Parathyroid adenoma (tissue), 2 donors: ENCODE data around the gene SKAP1.

Experiments
- H2AFZ ChIP-seq: fragments of 300-600 bp; sonication (generic); one replicate; pipeline ENCODE4 v1.7.0; 2017; ENCODE audit warnings: antibody characterized with exemption, mild to moderate bottlenecking
- H3K27ac ChIP-seq: fragments of 300-600 bp; sonication (generic); one replicate; pipeline ENCODE4 v1.7.0; 2017
- H3K27me3 ChIP-seq: fragments of 300-600 bp; sonication (generic); one replicate; pipeline ENCODE4 v1.7.0; 2017; ENCODE audit warnings: low read length; ENCODE audit not compliant: control insufficient read depth, insufficient read depth
- H3K36me3 ChIP-seq: fragments of 300-600 bp; sonication (generic); one replicate; pipeline ENCODE4 v1.7.0; 2017; ENCODE audit warnings: low read length; ENCODE audit not compliant: control insufficient read depth, insufficient read depth
- H3K4me1 ChIP-seq: fragments of 300-600 bp; sonication (generic); one replicate; pipeline ENCODE4 v1.7.0; 2017; ENCODE audit warnings: control low read depth
- H3K4me2 ChIP-seq: fragments of 300-600 bp; sonication (generic); one replicate; pipeline ENCODE4 v1.7.0; 2017; ENCODE audit warnings: low read length
- H3K4me3 ChIP-seq: fragments of 300-600 bp; sonication (generic); one replicate; pipeline ENCODE4 v1.7.0; 2017; ENCODE audit warnings: low read depth, low read length
- H3K79me2 ChIP-seq: fragments of 300-600 bp; sonication (generic); one replicate; pipeline ENCODE4 v1.7.0; 2017; ENCODE audit warnings: control low read depth
- H3K9ac ChIP-seq: fragments of 300-600 bp; sonication (generic); one replicate; pipeline ENCODE4 v1.7.0; 2017; ENCODE audit warnings: mild to moderate bottlenecking
- H3K9me3 ChIP-seq: fragments of 300-600 bp; sonication (generic); one replicate; pipeline ENCODE4 v1.7.0; 2017; ENCODE audit warnings: low read length; ENCODE audit not compliant: control insufficient read depth
- CTCF ChIP-seq: fragments of 300-600 bp; sonication (generic); IDR thresholded peaks from one replicate; pipeline ENCODE4 v1.7.0; 2017; ENCODE audit warnings: antibody characterized with exemption, mild to moderate bottlenecking
- donor health status: primary hyperparathyroidism.

Gene SKAP1

DNA sequence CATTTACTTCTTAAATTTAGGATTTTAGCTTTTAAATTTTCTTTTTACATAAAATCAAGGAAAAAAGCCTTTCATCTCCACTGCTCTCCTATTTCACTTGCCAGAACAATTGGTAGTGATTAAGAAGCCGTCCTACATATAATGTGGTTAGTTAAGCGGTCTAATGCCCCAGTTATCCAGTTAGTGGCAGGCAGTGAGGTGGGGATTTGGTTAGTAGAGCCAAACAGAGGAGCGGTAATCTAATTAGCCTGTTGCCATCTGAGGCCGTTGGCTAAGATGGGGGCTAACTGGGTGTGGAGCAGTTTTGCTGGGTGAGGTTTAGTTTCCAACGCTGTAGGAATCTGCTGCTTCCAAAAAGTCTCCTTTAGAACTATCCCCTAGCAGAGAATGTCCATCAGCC, 300.0 kb downstream of the SKAP1 start:
- no peak overlapping the region for H3K4me3 ChIP-seq
- no peak for TF ChIP-seq CTCF
- H3K9ac ChIP-seq, result no peak overlapping the region
- H2AFZ ChIP-seq, result no peak overlapping the region
- no peak overlapping the region for H3K27ac ChIP-seq
- H3K36me3 ChIP-seq, result no peaks in the 10 kb centered on the region
- no peaks in the 10 kb centered on the region for H3K27me3 ChIP-seq
- no peak overlapping the region for H3K4me2 ChIP-seq
- H3K79me2 ChIP-seq, result no peaks in the 10 kb centered on the region
- H3K9me3 ChIP-seq, result no peaks in the 10 kb centered on the region
- no peaks in the 10 kb centered on the region for H3K4me1 ChIP-seq

- no peak for TF ChIP-seq CTCF
- no peaks in the 10 kb centered on the region for H3K9me3 ChIP-seq
- no peak overlapping the region for H3K4me3 ChIP-seq
- no peak overlapping the region for H3K4me2 ChIP-seq
- H3K79me2 ChIP-seq, result no peaks in the 10 kb centered on the region
- no peak overlapping the region for H3K9ac ChIP-seq
- no peaks in the 10 kb centered on the region for H3K27me3 ChIP-seq
- H2AFZ ChIP-seq, result no peak overlapping the region
- no peak overlapping the region for H3K27ac ChIP-seq
- H3K36me3 ChIP-seq, result no peaks in the 10 kb centered on the region
- no peaks in the 10 kb centered on the region for H3K4me1 ChIP-seq
Measured at GRCh38 chr17:48128400-48128799, 301.6 kb downstream of the SKAP1 start.

- Histone ChIP-seq H3K4me2 (no peak overlapping the region), H3K36me3 (no peaks in the 10 kb centered on the region), H3K27me3 (no peaks in the 10 kb centered on the region), H3K79me2 (no peaks in the 10 kb centered on the region), H3K9me3 (no peaks in the 10 kb centered on the region), H3K27ac (no peak overlapping the region), H3K9ac (no peak overlapping the region), H3K4me3 (no peak overlapping the region), H2AFZ (no peak overlapping the region), H3K4me1 (no peaks in the 10 kb centered on the region)
- TF ChIP-seq CTCF, result no peak
Measured at GRCh38 chr17:48127371-48128051, 302.5 kb downstream of the SKAP1 start.

DNA sequence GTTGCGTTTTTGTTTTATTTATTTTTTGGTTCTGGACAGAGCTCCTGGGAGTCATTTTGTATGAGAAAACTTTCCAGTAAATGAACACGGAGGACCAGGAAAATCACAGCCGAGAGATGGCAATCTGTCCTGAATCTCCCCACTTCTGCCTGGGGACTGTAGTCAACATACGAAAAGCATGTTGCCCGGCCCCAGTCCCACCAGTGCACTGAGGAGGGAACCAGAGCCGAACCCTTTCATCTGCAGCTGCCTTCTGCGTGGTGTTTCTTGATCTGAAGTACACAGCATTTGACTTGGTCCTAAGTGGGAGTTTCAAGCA, 303.5 kb downstream of the SKAP1 start:
- Histone ChIP-seq H3K79me2 (no peaks in the 10 kb centered on the region), H3K4me2 (no peak overlapping the region), H3K4me1 (no peaks in the 10 kb centered on the region), H3K27me3 (no peaks in the 10 kb centered on the region), H3K9ac (no peak overlapping the region), H3K27ac (no peak overlapping the region), H3K4me3 (no peak overlapping the region), H2AFZ (no peak overlapping the region), H3K9me3 (no peaks in the 10 kb centered on the region), H3K36me3 (no peaks in the 10 kb centered on the region)
- no peak for TF ChIP-seq CTCF

- H3K9ac ChIP-seq, result no peak overlapping the region
- H3K27me3 ChIP-seq, result no peaks in the 10 kb centered on the region
- H2AFZ ChIP-seq, result no peak overlapping the region
- H3K9me3 ChIP-seq, result no peaks in the 10 kb centered on the region
- H3K4me1 ChIP-seq, result no peaks in the 10 kb centered on the region
- TF ChIP-seq CTCF, result no peak
- no peaks in the 10 kb centered on the region for H3K79me2 ChIP-seq
- H3K4me2 ChIP-seq, result no peak overlapping the region
- H3K36me3 ChIP-seq, result no peaks in the 10 kb centered on the region
- no peak overlapping the region for H3K27ac ChIP-seq
- H3K4me3 ChIP-seq, result no peak overlapping the region
Measured at GRCh38 chr17:48125829-48126531, 304.0 kb downstream of the SKAP1 start.
